ENCODE measurements around the gene MAN2A2. TPM values are rescaled to one million over a fixed set of nuclear protein-coding genes. Genes with fewer than 3 reads are reported as not detected.

Gene MAN2A2
- total and polyA plus RNA-seq, 2 of the 8 experiments (the other 6 are each of a cell fraction or from before 2014, with no cell fraction given): 23.1 to 29.7 TPM

DNA sequence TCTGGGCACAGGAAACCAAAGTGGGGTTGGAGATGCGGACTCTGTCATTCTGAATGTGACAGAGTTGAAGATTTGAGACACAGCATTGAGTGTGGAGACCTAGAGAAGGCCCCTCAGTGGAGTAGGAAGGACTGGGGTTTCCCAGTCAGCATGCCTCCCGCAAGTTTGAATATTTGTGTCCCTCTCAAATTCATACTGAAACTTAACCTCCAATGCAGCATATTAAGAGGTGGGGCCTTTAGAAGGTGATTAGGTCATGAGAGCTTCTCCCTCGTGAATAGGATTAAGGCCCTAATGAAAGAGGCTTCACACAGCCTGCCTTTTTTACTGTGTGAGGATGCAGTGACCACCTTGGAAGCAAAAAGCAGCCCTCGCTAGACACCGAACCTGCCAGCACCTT is 21.3 kb downstream of the MAN2A2 start:
- Histone ChIP-seq H3K79me2 (ENCODE audit: control insufficient read depth in 1 of 2, insufficient read depth in 2 of 2, low read length in 2 of 2) (no peaks in the 10 kb centered on the region), H3K4me2 (ENCODE audit: insufficient read depth in 1 of 2, low read depth in 2 of 2, low read length in 2 of 2) (no peak overlapping the region), H4K8ac (ENCODE audit: extremely low read depth, insufficient read depth, low read length) (no peak overlapping the region), H3K14ac (ENCODE audit: insufficient read length) (no peak overlapping the region), H2BK12ac (ENCODE audit: low read depth, low read length) (no peak overlapping the region), H4K20me1 (replicated peaks in 1 of 2; ENCODE audit: control insufficient read depth in 1 of 2, insufficient read depth in 2 of 2, low read length in 2 of 2) (peaks cover 0 to 1% of the 10 kb centered on the region in 2 experiments), H4K5ac (ENCODE audit: insufficient read length, low read depth, low read length) (no peak overlapping the region), H3K36me3 (ENCODE audit: control insufficient read depth in 2 of 4, insufficient read depth in 4 of 4, low read length in 3 of 4) (no peaks in the 10 kb centered on the region; a peak in 2 of 8 replicates), H3K79me1 (ENCODE audit: low read depth, low read length) (no peaks in the 10 kb centered on the region), H3K4me3 (ENCODE audit: extremely low read depth in 1 of 4, insufficient read depth in 2 of 4, low read depth in 3 of 4, low read length in 4 of 4) (no peak overlapping the region), H3K23me2 (ENCODE audit: low read depth, low read length) (no peaks in the 10 kb centered on the region), H4K91ac (replicated peaks; ENCODE audit: insufficient read length, low read length) (no peak overlapping the region), H3K23ac (ENCODE audit: insufficient read length) (no peak overlapping the region), H3K4ac (replicated peaks; ENCODE audit: insufficient read length, low read depth, low read length) (no peak overlapping the region), H2BK5ac (ENCODE audit: low read depth, low read length) (no peak overlapping the region), H3K27me3 (replicated peaks in 1 of 4; ENCODE audit: control insufficient read depth in 3 of 4, extremely low read depth in 1 of 4, insufficient read depth in 3 of 4, low read length in 3 of 4) (no peaks in the 10 kb centered on the region; a peak in 1 of 7 replicates), H3K27ac (ENCODE audit: low read depth, low read length) (no peak overlapping the region), H3K4me1 (replicated peaks in 1 of 4; ENCODE audit: control insufficient read depth in 3 of 4, insufficient read depth in 4 of 4, low read length in 3 of 4) (no peaks in the 10 kb centered on the region), H2AFZ (ENCODE audit: low read length) (no peak overlapping the region), H3K18ac (ENCODE audit: extremely low read depth, low read length) (no peak overlapping the region), H2BK15ac (ENCODE audit: low read length) (0 out of 2 replicates have a peak overlapping the region, but pooled peaks have one; percentile 46), H3K9me3 (ENCODE audit: insufficient read depth in 2 of 2, low read depth in 1 of 2, low read length in 1 of 2) (no peaks in the 10 kb centered on the region), H2BK20ac (ENCODE audit: low read length) (no peak overlapping the region), H3K9ac (replicated peaks in 1 of 4; ENCODE audit: extremely low read depth in 1 of 4, low read depth in 3 of 4, low read length in 3 of 4) (no peak overlapping the region; a peak in 1 of 7 replicates), H3K56ac (replicated peaks; ENCODE audit: insufficient read length, low read depth, low read length) (no peak overlapping the region), H2AK5ac (ENCODE audit: low read depth, low read length) (no peak overlapping the region), H2BK120ac (replicated peaks; ENCODE audit: low read depth, low read length) (no peak overlapping the region)
- WGBS, 2 experiments (ENCODE audit: extremely low coverage in 1 of 2, insufficient coverage in 1 of 2, insufficient read length in 1 of 2, insufficient replicate concordance in 2 of 2, low coverage in 1 of 2, low lambda C conversion rate in 2 of 2, missing lambda C conversion rate in 1 of 2): 92% methylated on average over 5 of the region's 5 CpGs; no CpG with 5 or more reads in 1 of the 2 experiments
- ChIA-PET CTCF (ENCODE audit: partially characterized antibody) (interaction anchor here (1.4 to 4.6 kb wide), 2 partner anchors 8 to 31 kb away, joined by 4 to 58 read pairs; partner anchors contain the start of genes HDDC3 and UNC45A), POLR2A (ENCODE audit: partially characterized antibody) (interaction anchor here (0.6 to 1.7 kb wide), 2 partner anchors 11 to 18 kb away, joined by 3 to 4 read pairs; partner anchors contain the start of gene UNC45A)
- DNase-seq (ENCODE audit: low read depth in 1 of 2, low spot score in 2 of 2) (no peak), FAIRE-seq (no peak)
- TF ChIP-seq EP300 (IDR thresholded peaks at IDR 0.05; ENCODE audit: borderline replicate concordance in 1 of 2, low read depth in 2 of 2, low read length in 2 of 2): no peak
- no peak for TF ChIP-seq CBX8 (IDR thresholded peaks at IDR 0.05; ENCODE audit: borderline replicate concordance, low read depth, low read length)
- no peak for TF ChIP-seq MAFK (IDR thresholded peaks at IDR 0.05; ENCODE audit: low read depth, low read length)
- TF ChIP-seq JUND (IDR thresholded peaks at IDR 0.05; ENCODE audit: low read length): no peak
- no peak for TF ChIP-seq POU5F1 (IDR thresholded peaks at IDR 0.05; ENCODE audit: low read depth, low read length)
